ENCODE measurements around the gene TP53. TPM values are rescaled to one million over a fixed set of nuclear protein-coding genes. Genes with fewer than 3 reads are reported as not detected.

The TP53 gene
- total and polyA plus RNA-seq, 2 donors (not counting 1 experiment from before 2014, with no cell fraction given): 23.0 to 35.5 TPM

DNA sequence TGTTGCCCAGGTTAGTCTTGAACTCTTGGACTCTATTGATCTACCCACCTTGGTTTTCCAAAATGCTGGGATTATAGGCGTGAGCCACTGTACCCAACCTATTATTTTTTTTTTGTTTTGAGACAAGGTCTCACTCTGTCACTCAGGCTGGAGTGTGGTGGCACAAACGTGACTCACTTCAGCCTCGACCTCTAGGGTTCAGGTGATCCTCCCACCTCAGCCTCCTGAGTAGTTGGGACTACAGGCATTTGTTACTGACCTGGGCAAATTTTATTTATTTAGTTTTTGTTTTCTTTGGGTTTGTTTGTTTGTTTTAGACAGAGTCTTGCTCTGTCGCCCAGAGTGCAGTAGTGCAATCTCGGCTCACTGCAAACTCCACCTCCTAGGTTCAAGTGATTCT is 63.6 kb downstream of the TP53 start:
- Histone ChIP-seq H3K4me3 (replicated peaks in 1 of 4; ENCODE audit: control extremely low read depth in 1 of 4, insufficient read depth in 1 of 4, low read depth in 3 of 4, low read length in 4 of 4) (no peak overlapping the region), H3K4me1 (ENCODE audit: control insufficient read depth, extremely low read depth, insufficient read depth, low read length) (peaks cover 5% of the 10 kb centered on the region), H3K9me3 (ENCODE audit: control insufficient read depth, insufficient read depth, low read depth, low read length) (no peaks in the 10 kb centered on the region), H3K36me3 (ENCODE audit: control insufficient read depth, insufficient read depth, low read length) (no peaks in the 10 kb centered on the region), H3K79me2 (ENCODE audit: control insufficient read depth, insufficient read depth, low read length) (peaks cover 8% of the 10 kb centered on the region), H3K27ac (ENCODE audit: insufficient read depth, low read length) (no peak overlapping the region), H2AFZ (ENCODE audit: low read length) (no peak overlapping the region), H3K9ac (ENCODE audit: insufficient read depth, low read length) (no peak overlapping the region), H3K27me3 (ENCODE audit: control insufficient read depth, insufficient read depth, low read length) (peaks cover 3% of the 10 kb centered on the region), H3K4me2 (ENCODE audit: extremely low read depth, insufficient read depth, low read length) (no peak overlapping the region), H4K20me1 (ENCODE audit: control insufficient read depth, extremely low read depth, insufficient read depth, low read length) (no peaks in the 10 kb centered on the region)
- no peak for DNase-seq (ENCODE audit: low read depth in 2 of 2)
- no peak for TF ChIP-seq EZH2 (IDR thresholded peaks at IDR 0.05; ENCODE audit: low read length, missing control alignments)
- TF ChIP-seq, protein P1, sequence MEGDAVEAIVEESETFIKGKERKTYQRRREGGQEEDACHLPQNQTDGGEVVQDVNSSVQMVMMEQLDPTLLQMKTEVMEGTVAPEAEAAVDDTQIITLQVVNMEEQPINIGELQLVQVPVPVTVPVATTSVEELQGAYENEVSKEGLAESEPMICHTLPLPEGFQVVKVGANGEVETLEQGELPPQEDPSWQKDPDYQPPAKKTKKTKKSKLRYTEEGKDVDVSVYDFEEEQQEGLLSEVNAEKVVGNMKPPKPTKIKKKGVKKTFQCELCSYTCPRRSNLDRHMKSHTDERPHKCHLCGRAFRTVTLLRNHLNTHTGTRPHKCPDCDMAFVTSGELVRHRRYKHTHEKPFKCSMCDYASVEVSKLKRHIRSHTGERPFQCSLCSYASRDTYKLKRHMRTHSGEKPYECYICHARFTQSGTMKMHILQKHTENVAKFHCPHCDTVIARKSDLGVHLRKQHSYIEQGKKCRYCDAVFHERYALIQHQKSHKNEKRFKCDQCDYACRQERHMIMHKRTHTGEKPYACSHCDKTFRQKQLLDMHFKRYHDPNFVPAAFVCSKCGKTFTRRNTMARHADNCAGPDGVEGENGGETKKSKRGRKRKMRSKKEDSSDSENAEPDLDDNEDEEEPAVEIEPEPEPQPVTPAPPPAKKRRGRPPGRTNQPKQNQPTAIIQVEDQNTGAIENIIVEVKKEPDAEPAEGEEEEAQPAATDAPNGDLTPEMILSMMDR (conservative IDR thresholded peaks at IDR 0.05 in 1 of 2, IDR thresholded peaks at IDR 0.05 in 1 of 2; ENCODE audit: low read depth in 1 of 2, low read length in 2 of 2): no peak

DNA sequence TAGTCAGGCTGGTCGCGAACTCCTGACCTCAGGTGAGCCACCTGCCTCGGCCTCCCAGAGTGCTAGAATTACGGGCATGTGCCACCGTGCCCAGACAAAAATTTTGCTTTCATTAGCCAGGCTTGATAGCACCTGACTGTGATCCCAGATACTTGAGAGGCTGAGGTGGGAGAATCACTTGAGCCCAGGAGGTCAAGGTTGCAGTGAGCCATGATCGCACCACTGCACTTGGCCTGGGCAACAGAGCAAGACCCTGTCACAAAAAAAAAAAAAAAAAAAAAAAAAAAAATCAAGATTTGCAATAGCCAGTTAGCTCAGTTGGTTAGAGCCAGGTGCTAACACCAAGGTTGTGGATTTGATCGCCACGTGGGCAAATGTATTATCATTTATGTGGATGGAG is 66.5 kb downstream of the TP53 start:
- no peak overlapping the region for H3K27ac ChIP-seq (ENCODE audit: insufficient read depth, low read length)
- peaks cover 3% of the 10 kb centered on the region for H3K27me3 ChIP-seq (ENCODE audit: control insufficient read depth, insufficient read depth, low read length)
- H3K4me2 ChIP-seq (ENCODE audit: extremely low read depth, insufficient read depth, low read length): no peak overlapping the region
- no peaks in the 10 kb centered on the region for H4K20me1 ChIP-seq (ENCODE audit: control insufficient read depth, extremely low read depth, insufficient read depth, low read length)
- no peak overlapping the region for H3K9ac ChIP-seq (ENCODE audit: insufficient read depth, low read length)
- no peak for TF ChIP-seq EZH2 (IDR thresholded peaks at IDR 0.05; ENCODE audit: low read length, missing control alignments)
- TF ChIP-seq, protein P1 (conservative IDR thresholded peaks at IDR 0.05 in 1 of 2, IDR thresholded peaks at IDR 0.05 in 1 of 2; ENCODE audit: low read depth in 1 of 2, low read length in 2 of 2): no peak
- H3K79me2 ChIP-seq (ENCODE audit: control insufficient read depth, insufficient read depth, low read length): no peaks in the 10 kb centered on the region
- H3K36me3 ChIP-seq (ENCODE audit: control insufficient read depth, insufficient read depth, low read length): no peaks in the 10 kb centered on the region
- no peak overlapping the region for H3K4me3 ChIP-seq (replicated peaks in 1 of 4; ENCODE audit: control extremely low read depth in 1 of 4, insufficient read depth in 1 of 4, low read depth in 3 of 4, low read length in 4 of 4)
- no peaks in the 10 kb centered on the region for H3K9me3 ChIP-seq (ENCODE audit: control insufficient read depth, insufficient read depth, low read depth, low read length)
- no peak for DNase-seq (ENCODE audit: low read depth in 2 of 2)
- no peaks in the 10 kb centered on the region for H3K4me1 ChIP-seq (ENCODE audit: control insufficient read depth, extremely low read depth, insufficient read depth, low read length)
- no peak overlapping the region for H2AFZ ChIP-seq (ENCODE audit: low read length)

DNA sequence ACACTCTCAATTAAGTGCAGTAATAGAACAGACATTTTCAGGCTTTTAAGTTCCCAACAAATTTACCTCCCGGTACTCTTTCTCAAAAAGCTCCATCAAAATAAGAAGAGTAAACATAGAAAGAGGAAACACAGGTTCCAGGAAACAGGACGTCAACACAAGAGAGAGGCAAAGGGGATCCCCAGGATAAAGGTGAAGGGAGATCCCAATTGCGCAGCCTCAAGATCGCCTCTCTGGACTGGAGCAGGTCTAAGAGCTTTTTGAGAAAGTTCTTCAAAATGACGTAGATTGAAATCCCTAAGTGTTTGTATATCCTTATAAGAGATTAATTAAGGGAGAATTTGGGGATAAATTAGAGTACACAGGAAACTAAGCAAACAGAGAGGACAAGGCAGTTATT is 68.7 kb downstream of the TP53 start:
- DNase-seq (ENCODE audit: low read depth in 2 of 2): no peak
- no peak for TF ChIP-seq EZH2 (IDR thresholded peaks at IDR 0.05; ENCODE audit: low read length, missing control alignments)
- TF ChIP-seq, protein P1 (conservative IDR thresholded peaks at IDR 0.05 in 1 of 2, IDR thresholded peaks at IDR 0.05 in 1 of 2; ENCODE audit: low read depth in 1 of 2, low read length in 2 of 2): no peak
- no peaks in the 10 kb centered on the region for H3K4me1 ChIP-seq (ENCODE audit: control insufficient read depth, extremely low read depth, insufficient read depth, low read length)

More for the DNA sequence above, 68.7 kb downstream of the TP53 start:
- no peak overlapping the region for H2AFZ ChIP-seq (ENCODE audit: low read length)
- peaks cover 3% of the 10 kb centered on the region for H3K27me3 ChIP-seq (ENCODE audit: control insufficient read depth, insufficient read depth, low read length)
- H4K20me1 ChIP-seq (ENCODE audit: control insufficient read depth, extremely low read depth, insufficient read depth, low read length): no peaks in the 10 kb centered on the region
- no peak overlapping the region for H3K9ac ChIP-seq (ENCODE audit: insufficient read depth, low read length)
- no peaks in the 10 kb centered on the region for H3K36me3 ChIP-seq (ENCODE audit: control insufficient read depth, insufficient read depth, low read length)
- no peaks in the 10 kb centered on the region for H3K9me3 ChIP-seq (ENCODE audit: control insufficient read depth, insufficient read depth, low read depth, low read length)
- H3K79me2 ChIP-seq (ENCODE audit: control insufficient read depth, insufficient read depth, low read length): peaks cover 7% of the 10 kb centered on the region
- H3K27ac ChIP-seq (ENCODE audit: insufficient read depth, low read length): no peak overlapping the region
- H3K4me2 ChIP-seq (ENCODE audit: extremely low read depth, insufficient read depth, low read length): no peak overlapping the region
- no peak overlapping the region for H3K4me3 ChIP-seq (replicated peaks in 1 of 4; ENCODE audit: control extremely low read depth in 1 of 4, insufficient read depth in 1 of 4, low read depth in 3 of 4, low read length in 4 of 4)

Other genes with a start within 250 kb of the TP53 start
- 0.33 and 1.3 TPM in 2 replicates for gene FGF11, start 248.0 kb downstream of the TP53 start, total RNA-seq
- 0.43 and 0.87 TPM in 2 replicates for gene FGF11, start 248.0 kb downstream of the TP53 start, polyA plus RNA-seq
- gene CHRNB1, start 242.4 kb downstream of the TP53 start, total RNA-seq: 5.6 and 12.2 TPM in 2 replicates
- gene CHRNB1, start 242.4 kb downstream of the TP53 start, polyA plus RNA-seq: 6.3 and 9.2 TPM in 2 replicates
- 16.4 and 29.9 TPM in 2 replicates for gene ZBTB4, start 207.9 kb downstream of the TP53 start, total RNA-seq
- 21.3 and 22.3 TPM in 2 replicates for gene ZBTB4, start 207.9 kb downstream of the TP53 start, polyA plus RNA-seq
- not detected in 2 replicates for gene SLC35G6, start 206.0 kb downstream of the TP53 start, total RNA-seq
- gene SLC35G6, start 206.0 kb downstream of the TP53 start, polyA plus RNA-seq: not detected in 2 replicates
- gene POLR2A, start 203.1 kb downstream of the TP53 start, total RNA-seq: 60.1 and 75.8 TPM in 2 replicates
- gene POLR2A, start 203.1 kb downstream of the TP53 start, polyA plus RNA-seq: 6.8 and 7.1 TPM in 2 replicates
- gene TNFSF12, start 138.4 kb downstream of the TP53 start, total RNA-seq: 5.1 and 9.6 TPM in 2 replicates
- gene TNFSF12, start 138.4 kb downstream of the TP53 start, polyA plus RNA-seq: 34.4 and 35.9 TPM in 2 replicates
- gene TNFSF13, start 128.7 kb downstream of the TP53 start, total RNA-seq: 1.5 and 2.0 TPM in 2 replicates
- 2.5 and 2.8 TPM in 2 replicates for gene TNFSF13, start 128.7 kb downstream of the TP53 start, polyA plus RNA-seq
- 65.5 and 66.2 TPM in 2 replicates for gene SENP3, start 125.6 kb downstream of the TP53 start, total RNA-seq
- 67.6 and 118 TPM in 2 replicates for gene SENP3, start 125.6 kb downstream of the TP53 start, polyA plus RNA-seq
- gene CD68, start 107.9 kb downstream of the TP53 start, total RNA-seq: 16.2 and 29.4 TPM in 2 replicates
- 90.4 and 250 TPM in 2 replicates for gene CD68, start 107.9 kb downstream of the TP53 start, polyA plus RNA-seq
- gene MPDU1, start 103.6 kb downstream of the TP53 start, total RNA-seq: 29.5 and 51.9 TPM in 2 replicates
- 107 and 172 TPM in 2 replicates for gene MPDU1, start 103.6 kb downstream of the TP53 start, polyA plus RNA-seq
- under 0.01 and 0.50 TPM in 2 replicates for gene SOX15, start 97.4 kb downstream of the TP53 start, total RNA-seq
- 0.36 and 0.78 TPM in 2 replicates for gene SOX15, start 97.4 kb downstream of the TP53 start, polyA plus RNA-seq
- 39.8 and 46.6 TPM in 2 replicates for gene FXR2, start 72.6 kb downstream of the TP53 start, total RNA-seq
- 22.0 and 28.1 TPM in 2 replicates for gene FXR2, start 72.6 kb downstream of the TP53 start, polyA plus RNA-seq
- gene SAT2, start 59.7 kb downstream of the TP53 start, total RNA-seq: 54.3 and 55.5 TPM in 2 replicates
- gene SAT2, start 59.7 kb downstream of the TP53 start, polyA plus RNA-seq: 47.0 and 48.2 TPM in 2 replicates
- 0.26 and 0.33 TPM in 2 replicates for gene SHBG, start 57.4 kb downstream of the TP53 start, total RNA-seq
- 0.27 and 0.45 TPM in 2 replicates for gene SHBG, start 57.4 kb downstream of the TP53 start, polyA plus RNA-seq
- gene ATP1B2, start 36.6 kb downstream of the TP53 start, total RNA-seq: 0.33 TPM in 1 of 2 replicates, not detected in the other
- gene ATP1B2, start 36.6 kb downstream of the TP53 start, polyA plus RNA-seq: 0.02 and 0.05 TPM in 2 replicates
- 2.3 and 3.1 TPM in 2 replicates for gene WRAP53, start 987 bp upstream of the TP53 start, total RNA-seq
- 3.0 and 7.2 TPM in 2 replicates for gene WRAP53, start 987 bp upstream of the TP53 start, polyA plus RNA-seq
- 0.26 and 0.33 TPM in 2 replicates for gene EFNB3, start 17.7 kb upstream of the TP53 start, total RNA-seq
- gene EFNB3, start 17.7 kb upstream of the TP53 start, polyA plus RNA-seq: 0.51 and 3.7 TPM in 2 replicates
- gene DNAH2, start 30.3 kb upstream of the TP53 start, total RNA-seq: 0.17 and 0.26 TPM in 2 replicates
- 0.06 and 0.08 TPM in 2 replicates for gene DNAH2, start 30.3 kb upstream of the TP53 start, polyA plus RNA-seq
- 9.4 and 12.3 TPM in 2 replicates for gene KDM6B, start 146.7 kb upstream of the TP53 start, total RNA-seq
- 0.68 and 1.1 TPM in 2 replicates for gene KDM6B, start 146.7 kb upstream of the TP53 start, polyA plus RNA-seq
- gene TMEM88, start 167.6 kb upstream of the TP53 start, total RNA-seq: 0.17 TPM in 1 of 2 replicates, not detected in the other
- 0.07 TPM in 1 of 2 replicates, not detected in the other for gene TMEM88, start 167.6 kb upstream of the TP53 start, polyA plus RNA-seq
- 41.6 and 78.9 TPM in 2 replicates for gene NAA38, start 170.1 kb upstream of the TP53 start, total RNA-seq
- gene NAA38, start 170.1 kb upstream of the TP53 start, polyA plus RNA-seq: 31.0 and 40.7 TPM in 2 replicates
- 6.9 and 7.4 TPM in 2 replicates for gene CYB5D1, start 170.5 kb upstream of the TP53 start, total RNA-seq
- 6.8 and 8.7 TPM in 2 replicates for gene CYB5D1, start 170.5 kb upstream of the TP53 start, polyA plus RNA-seq
- gene CHD3, start 201.3 kb upstream of the TP53 start, total RNA-seq: 144 and 165 TPM in 2 replicates
- gene CHD3, start 201.3 kb upstream of the TP53 start, polyA plus RNA-seq: 23.6 and 23.8 TPM in 2 replicates
- 1.8 and 3.9 TPM in 2 replicates for gene RNF227, start 228.8 kb upstream of the TP53 start, total RNA-seq
- gene RNF227, start 228.8 kb upstream of the TP53 start, polyA plus RNA-seq: 2.2 and 2.8 TPM in 2 replicates
- 0.26 and 0.33 TPM in 2 replicates for gene KCNAB3, start 242.4 kb upstream of the TP53 start, total RNA-seq
- 0.69 and 1.3 TPM in 2 replicates for gene KCNAB3, start 242.4 kb upstream of the TP53 start, polyA plus RNA-seq
- gene TRAPPC1, start 244.5 kb upstream of the TP53 start, total RNA-seq: 38.3 and 61.9 TPM in 2 replicates
- gene TRAPPC1, start 244.5 kb upstream of the TP53 start, polyA plus RNA-seq: 342 and 409 TPM in 2 replicates
- gene CNTROB, start 244.7 kb upstream of the TP53 start, total RNA-seq: 12.8 and 17.2 TPM in 2 replicates
- gene CNTROB, start 244.7 kb upstream of the TP53 start, polyA plus RNA-seq: 12.6 and 20.8 TPM in 2 replicates